ENCODE measurements around the gene PEAK3. TPM values are rescaled to one million over a fixed set of nuclear protein-coding genes. Genes with fewer than 3 reads are reported as not detected.

The PEAK3 gene
- total and polyA plus RNA-seq, 9 of the 15 experiments (the other 6 are each of a cell fraction or from before 2014, with no cell fraction given): 0.07 to 0.40 TPM; not detected in 7

DNA sequence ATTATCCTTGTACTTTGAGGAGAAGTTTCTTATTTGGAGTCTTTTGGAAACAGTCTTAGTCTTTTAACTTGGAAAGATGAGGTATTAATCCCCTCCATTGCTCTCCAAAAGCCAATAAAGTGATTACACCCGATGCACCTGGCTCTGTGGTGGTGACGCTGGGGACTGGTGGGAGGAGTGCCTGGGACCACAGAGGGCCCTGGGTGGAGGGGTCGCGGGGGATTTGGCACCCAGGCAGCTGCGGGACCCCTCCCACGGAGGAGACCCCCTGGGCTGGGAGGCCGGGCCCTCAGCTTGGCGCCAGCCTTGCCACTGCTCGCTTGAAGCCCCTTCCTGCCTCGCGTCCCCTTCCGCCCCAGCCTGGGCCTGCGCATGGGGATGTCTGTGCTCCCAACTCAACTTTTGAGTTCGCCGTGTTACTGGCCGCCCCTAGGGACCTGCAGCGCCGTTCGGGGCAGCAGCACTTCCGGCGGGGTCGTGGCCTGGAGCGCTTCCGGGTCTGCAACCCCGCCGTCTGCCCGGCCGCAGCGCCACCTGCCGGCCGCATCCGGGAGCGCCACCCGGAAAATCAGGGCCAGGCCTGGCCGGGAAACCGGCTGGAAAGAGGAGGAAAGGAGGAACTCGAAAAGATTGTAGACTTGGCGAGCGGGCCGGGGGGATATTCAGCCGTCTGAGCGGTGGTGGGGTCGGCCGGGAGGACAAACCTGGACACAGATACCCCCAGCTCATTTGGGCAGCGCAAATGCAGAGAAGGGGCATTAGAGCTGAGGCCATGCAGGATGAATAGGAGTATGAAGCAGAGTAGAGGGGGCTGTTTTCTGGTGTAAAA lies 8.4 kb downstream of the PEAK3 start (continued):
- TF ChIP-seq, protein P1, sequence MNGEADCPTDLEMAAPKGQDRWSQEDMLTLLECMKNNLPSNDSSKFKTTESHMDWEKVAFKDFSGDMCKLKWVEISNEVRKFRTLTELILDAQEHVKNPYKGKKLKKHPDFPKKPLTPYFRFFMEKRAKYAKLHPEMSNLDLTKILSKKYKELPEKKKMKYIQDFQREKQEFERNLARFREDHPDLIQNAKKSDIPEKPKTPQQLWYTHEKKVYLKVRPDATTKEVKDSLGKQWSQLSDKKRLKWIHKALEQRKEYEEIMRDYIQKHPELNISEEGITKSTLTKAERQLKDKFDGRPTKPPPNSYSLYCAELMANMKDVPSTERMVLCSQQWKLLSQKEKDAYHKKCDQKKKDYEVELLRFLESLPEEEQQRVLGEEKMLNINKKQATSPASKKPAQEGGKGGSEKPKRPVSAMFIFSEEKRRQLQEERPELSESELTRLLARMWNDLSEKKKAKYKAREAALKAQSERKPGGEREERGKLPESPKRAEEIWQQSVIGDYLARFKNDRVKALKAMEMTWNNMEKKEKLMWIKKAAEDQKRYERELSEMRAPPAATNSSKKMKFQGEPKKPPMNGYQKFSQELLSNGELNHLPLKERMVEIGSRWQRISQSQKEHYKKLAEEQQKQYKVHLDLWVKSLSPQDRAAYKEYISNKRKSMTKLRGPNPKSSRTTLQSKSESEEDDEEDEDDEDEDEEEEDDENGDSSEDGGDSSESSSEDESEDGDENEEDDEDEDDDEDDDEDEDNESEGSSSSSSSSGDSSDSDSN (IDR thresholded peaks at IDR 0.05; ENCODE audit: borderline replicate concordance in 1 of 2, low read depth in 2 of 2, low read length in 2 of 2): peak in 1 of 2 experiments; percentile 36; a peak in 1 of 4 replicates
- TF ChIP-seq U2AF2 (optimal IDR thresholded peaks at IDR 0.05; ENCODE audit: low read depth, low read length): no peak
- TF ChIP-seq HOXB6 (CRISPR knock-in tag; IDR thresholded peaks at IDR 0.05; ENCODE audit: borderline replicate concordance): no peak
- no peak for TF ChIP-seq LCOR (CRISPR knock-in tag; IDR thresholded peaks at IDR 0.05)
- no peak for TF ChIP-seq FOXK1 (CRISPR knock-in tag; IDR thresholded peaks at IDR 0.05; ENCODE audit: borderline replicate concordance)
- TF ChIP-seq YY1 (IDR thresholded peaks at IDR 0.05; ENCODE audit: borderline replicate concordance in 1 of 3, control insufficient read depth in 1 of 3, extremely low read depth in 1 of 3, insufficient read depth in 3 of 3, insufficient read length in 1 of 3, insufficient replicate concordance in 2 of 3, low read depth in 1 of 3, low read length in 2 of 3): peak in 2 of 3 experiments; percentile 46 to 60
- TF ChIP-seq, protein P2, sequence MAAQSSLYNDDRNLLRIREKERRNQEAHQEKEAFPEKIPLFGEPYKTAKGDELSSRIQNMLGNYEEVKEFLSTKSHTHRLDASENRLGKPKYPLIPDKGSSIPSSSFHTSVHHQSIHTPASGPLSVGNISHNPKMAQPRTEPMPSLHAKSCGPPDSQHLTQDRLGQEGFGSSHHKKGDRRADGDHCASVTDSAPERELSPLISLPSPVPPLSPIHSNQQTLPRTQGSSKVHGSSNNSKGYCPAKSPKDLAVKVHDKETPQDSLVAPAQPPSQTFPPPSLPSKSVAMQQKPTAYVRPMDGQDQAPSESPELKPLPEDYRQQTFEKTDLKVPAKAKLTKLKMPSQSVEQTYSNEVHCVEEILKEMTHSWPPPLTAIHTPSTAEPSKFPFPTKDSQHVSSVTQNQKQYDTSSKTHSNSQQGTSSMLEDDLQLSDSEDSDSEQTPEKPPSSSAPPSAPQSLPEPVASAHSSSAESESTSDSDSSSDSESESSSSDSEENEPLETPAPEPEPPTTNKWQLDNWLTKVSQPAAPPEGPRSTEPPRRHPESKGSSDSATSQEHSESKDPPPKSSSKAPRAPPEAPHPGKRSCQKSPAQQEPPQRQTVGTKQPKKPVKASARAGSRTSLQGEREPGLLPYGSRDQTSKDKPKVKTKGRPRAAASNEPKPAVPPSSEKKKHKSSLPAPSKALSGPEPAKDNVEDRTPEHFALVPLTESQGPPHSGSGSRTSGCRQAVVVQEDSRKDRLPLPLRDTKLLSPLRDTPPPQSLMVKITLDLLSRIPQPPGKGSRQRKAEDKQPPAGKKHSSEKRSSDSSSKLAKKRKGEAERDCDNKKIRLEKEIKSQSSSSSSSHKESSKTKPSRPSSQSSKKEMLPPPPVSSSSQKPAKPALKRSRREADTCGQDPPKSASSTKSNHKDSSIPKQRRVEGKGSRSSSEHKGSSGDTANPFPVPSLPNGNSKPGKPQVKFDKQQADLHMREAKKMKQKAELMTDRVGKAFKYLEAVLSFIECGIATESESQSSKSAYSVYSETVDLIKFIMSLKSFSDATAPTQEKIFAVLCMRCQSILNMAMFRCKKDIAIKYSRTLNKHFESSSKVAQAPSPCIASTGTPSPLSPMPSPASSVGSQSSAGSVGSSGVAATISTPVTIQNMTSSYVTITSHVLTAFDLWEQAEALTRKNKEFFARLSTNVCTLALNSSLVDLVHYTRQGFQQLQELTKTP (IDR thresholded peaks at IDR 0.05; ENCODE audit: low read depth in 1 of 2, partially characterized antibody in 2 of 2): no peak
- TF ChIP-seq, protein P3, sequence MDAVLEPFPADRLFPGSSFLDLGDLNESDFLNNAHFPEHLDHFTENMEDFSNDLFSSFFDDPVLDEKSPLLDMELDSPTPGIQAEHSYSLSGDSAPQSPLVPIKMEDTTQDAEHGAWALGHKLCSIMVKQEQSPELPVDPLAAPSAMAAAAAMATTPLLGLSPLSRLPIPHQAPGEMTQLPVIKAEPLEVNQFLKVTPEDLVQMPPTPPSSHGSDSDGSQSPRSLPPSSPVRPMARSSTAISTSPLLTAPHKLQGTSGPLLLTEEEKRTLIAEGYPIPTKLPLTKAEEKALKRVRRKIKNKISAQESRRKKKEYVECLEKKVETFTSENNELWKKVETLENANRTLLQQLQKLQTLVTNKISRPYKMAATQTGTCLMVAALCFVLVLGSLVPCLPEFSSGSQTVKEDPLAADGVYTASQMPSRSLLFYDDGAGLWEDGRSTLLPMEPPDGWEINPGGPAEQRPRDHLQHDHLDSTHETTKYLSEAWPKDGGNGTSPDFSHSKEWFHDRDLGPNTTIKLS (IDR thresholded peaks at IDR 0.05; ENCODE audit: borderline replicate concordance, low read depth): no peak
- 0 out of 2 replicates have a peak, but pooled peaks have one; percentile 15 for TF ChIP-seq CBFA2T3 (IDR thresholded peaks at IDR 0.05)
- peak; percentile 44; the same call in 1 of the 2 replicates for TF ChIP-seq OTX1 (CRISPR knock-in tag; IDR thresholded peaks at IDR 0.05)
- TF ChIP-seq ETS2 (tag; IDR thresholded peaks at IDR 0.05; ENCODE audit: borderline replicate concordance, poor library complexity, severe bottlenecking): no peak
- peak; percentile 89 for TF ChIP-seq U2AF1 (optimal IDR thresholded peaks at IDR 0.05; ENCODE audit: low read depth, low read length)
- TF ChIP-seq XRCC5 (IDR thresholded peaks at IDR 0.05; ENCODE audit: low read depth, low read length): peak; percentile 95
- TF ChIP-seq, protein P4, sequence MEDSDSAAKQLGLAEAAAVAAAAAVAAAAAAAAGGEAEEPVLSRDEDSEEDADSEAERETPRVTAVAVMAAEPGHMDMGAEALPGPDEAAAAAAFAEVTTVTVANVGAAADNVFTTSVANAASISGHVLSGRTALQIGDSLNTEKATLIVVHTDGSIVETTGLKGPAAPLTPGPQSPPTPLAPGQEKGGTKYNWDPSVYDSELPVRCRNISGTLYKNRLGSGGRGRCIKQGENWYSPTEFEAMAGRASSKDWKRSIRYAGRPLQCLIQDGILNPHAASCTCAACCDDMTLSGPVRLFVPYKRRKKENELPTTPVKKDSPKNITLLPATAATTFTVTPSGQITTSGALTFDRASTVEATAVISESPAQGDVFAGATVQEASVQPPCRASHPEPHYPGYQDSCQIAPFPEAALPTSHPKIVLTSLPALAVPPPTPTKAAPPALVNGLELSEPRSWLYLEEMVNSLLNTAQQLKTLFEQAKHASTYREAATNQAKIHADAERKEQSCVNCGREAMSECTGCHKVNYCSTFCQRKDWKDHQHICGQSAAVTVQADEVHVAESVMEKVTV (CRISPR knock-in tag; IDR thresholded peaks at IDR 0.05): peak; percentile 77
- TF ChIP-seq ESRRB (CRISPR knock-in tag; IDR thresholded peaks at IDR 0.05; ENCODE audit: borderline replicate concordance): no peak
